ENCODE measurements around the gene MTMR3. TPM values are rescaled to one million over a fixed set of nuclear protein-coding genes. Genes with fewer than 3 reads are reported as not detected.

The MTMR3 gene
- total RNA-seq, 3 donors from 2014 or later: 57.0 to 90.0 (median 67.2) TPM

DNA sequence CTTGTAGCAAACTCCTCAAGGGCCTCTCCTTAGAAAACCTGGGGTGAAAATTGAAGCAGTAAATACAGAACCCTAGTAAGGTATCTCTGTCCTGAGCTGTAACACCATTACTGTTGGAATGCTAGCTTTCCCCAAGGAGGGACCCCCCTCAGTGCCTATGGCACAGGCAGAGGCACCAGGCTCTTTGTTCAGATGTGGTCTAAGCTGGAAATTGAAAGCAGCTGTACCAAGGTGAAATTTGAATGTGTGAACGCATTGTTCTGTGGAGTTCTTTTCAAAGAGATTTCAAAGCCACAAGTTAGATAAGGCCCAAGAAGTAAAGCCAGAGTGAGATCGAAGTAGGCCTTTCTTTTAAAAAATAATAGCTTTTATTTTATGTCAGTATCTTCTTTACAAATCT, 125.4 kb downstream of the MTMR3 start:
- Histone ChIP-seq H3K4me3 (no peak overlapping the region), H3K9me3 (no peaks in the 10 kb centered on the region), H3K36me3 (no peaks in the 10 kb centered on the region), H3K27me3 (no peaks in the 10 kb centered on the region), H3K27ac (peak overlapping the region in 1 of 2 donors; percentile 9), H3K4me1 (no peaks in the 10 kb centered on the region)
- TF ChIP-seq POLR2AphosphoS5 (IDR thresholded peaks at IDR 0.05) (no peak), POLR2A (IDR thresholded peaks at IDR 0.05) (no peak)
- intact Hi-C loops (cut with DNase I; ENCODE audit: low total_unique reads): no loop called here
- DNase-seq (ENCODE audit: low spot score in 2 of 2): no peak

DNA sequence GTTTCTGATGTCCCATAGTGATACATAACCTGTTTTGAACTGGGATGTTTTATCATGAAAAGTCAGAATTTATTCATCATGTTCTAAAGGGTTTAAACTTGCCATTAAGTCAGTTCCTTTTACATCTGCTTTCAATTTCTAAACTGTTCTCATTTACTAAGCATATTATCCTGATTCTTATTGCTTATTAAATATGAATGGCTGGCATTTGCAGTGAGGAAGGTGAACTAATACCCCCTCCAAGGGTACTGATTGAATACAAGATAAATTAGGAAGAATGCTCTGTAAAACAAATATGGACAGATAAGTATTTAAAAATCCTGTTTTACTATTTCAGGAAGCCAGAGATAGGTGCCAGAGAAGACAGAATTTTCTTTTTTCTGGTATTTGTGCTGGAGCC, 126.5 kb downstream of the MTMR3 start:
- peak overlapping the region in 1 of 2 donors; percentile 35 for H3K27ac ChIP-seq
- no peaks in the 10 kb centered on the region for H3K4me1 ChIP-seq
- intact Hi-C loops (cut with DNase I; ENCODE audit: low total_unique reads): no loop called here
- H3K4me3 ChIP-seq: no peak overlapping the region
- no peak for DNase-seq (ENCODE audit: low spot score in 2 of 2)
- no peaks in the 10 kb centered on the region for H3K27me3 ChIP-seq
- TF ChIP-seq POLR2A (IDR thresholded peaks at IDR 0.05) (no peak), POLR2AphosphoS5 (IDR thresholded peaks at IDR 0.05) (no peak)
- TF ChIP-seq, protein P1, sequence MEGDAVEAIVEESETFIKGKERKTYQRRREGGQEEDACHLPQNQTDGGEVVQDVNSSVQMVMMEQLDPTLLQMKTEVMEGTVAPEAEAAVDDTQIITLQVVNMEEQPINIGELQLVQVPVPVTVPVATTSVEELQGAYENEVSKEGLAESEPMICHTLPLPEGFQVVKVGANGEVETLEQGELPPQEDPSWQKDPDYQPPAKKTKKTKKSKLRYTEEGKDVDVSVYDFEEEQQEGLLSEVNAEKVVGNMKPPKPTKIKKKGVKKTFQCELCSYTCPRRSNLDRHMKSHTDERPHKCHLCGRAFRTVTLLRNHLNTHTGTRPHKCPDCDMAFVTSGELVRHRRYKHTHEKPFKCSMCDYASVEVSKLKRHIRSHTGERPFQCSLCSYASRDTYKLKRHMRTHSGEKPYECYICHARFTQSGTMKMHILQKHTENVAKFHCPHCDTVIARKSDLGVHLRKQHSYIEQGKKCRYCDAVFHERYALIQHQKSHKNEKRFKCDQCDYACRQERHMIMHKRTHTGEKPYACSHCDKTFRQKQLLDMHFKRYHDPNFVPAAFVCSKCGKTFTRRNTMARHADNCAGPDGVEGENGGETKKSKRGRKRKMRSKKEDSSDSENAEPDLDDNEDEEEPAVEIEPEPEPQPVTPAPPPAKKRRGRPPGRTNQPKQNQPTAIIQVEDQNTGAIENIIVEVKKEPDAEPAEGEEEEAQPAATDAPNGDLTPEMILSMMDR (IDR thresholded peaks at IDR 0.05): no peak
- H3K9me3 ChIP-seq: no peaks in the 10 kb centered on the region
- H3K36me3 ChIP-seq: no peaks in the 10 kb centered on the region

DNA sequence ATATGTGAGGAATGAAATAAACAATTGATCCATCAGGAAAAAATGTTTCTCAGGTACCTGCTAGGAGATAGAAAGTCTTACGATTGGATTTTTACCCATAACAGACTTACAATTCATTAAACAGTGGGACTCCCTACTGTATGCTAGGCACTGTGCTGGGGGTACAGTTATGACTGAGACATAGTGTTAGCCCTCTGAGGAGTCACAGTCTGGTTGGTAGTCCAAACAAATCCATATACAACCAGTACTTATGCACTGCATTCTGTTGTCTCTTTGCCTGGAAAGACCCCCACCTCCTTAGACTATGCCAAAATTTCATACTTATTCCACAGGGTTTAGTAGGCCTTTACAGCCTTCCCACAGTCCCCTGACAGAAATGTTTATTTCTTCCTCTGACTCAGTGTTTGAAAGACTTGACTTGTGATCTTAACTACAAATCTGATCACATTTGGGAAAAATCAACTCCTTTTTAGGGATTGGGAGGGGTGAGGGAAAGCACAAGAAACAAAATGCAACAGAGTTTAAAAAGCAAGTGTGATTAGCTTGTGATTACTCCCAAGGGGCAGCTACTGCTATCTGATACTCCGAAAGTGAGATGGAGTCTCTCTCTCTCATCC, 127.9 kb downstream of the MTMR3 start:
- Histone ChIP-seq H3K27ac (peak overlapping the region; percentile 39 to 51), H3K36me3 (no peaks in the 10 kb centered on the region), H3K4me3 (no peak overlapping the region), H3K4me1 (no peaks in the 10 kb centered on the region), H3K27me3 (no peaks in the 10 kb centered on the region), H3K9me3 (no peaks in the 10 kb centered on the region)
- DNase-seq (ENCODE audit: low spot score in 2 of 2): no peak
- no peak for TF ChIP-seq POLR2A (IDR thresholded peaks at IDR 0.05)
- TF ChIP-seq POLR2AphosphoS5 (IDR thresholded peaks at IDR 0.05): no peak
- TF ChIP-seq, protein P1 (IDR thresholded peaks at IDR 0.05): no peak
- intact Hi-C loops (cut with DNase I; ENCODE audit: low total_unique reads): no loop called here

DNA sequence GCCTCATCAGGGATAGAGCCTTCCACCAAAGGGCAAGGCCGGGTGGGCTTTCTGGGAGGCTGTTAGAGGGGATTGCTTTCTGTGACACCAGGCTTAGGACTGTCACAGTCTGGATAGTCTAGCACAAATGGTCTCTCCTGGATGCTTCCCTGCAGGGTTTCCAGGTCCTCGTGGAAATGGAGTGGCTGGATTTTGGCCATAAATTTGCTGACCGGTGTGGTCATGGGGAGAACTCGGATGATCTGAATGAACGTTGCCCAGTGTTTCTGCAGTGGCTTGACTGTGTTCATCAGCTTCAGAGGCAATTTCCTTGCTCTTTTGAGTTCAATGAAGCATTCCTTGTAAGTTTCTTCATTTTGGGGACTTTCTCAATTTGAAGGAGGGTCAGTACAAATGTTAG, 130.2 kb downstream of the MTMR3 start:
- peaks cover 5% of the 10 kb centered on the region for H3K36me3 ChIP-seq
- DNase-seq (ENCODE audit: low spot score in 2 of 2): no peak
- H3K27me3 ChIP-seq: no peaks in the 10 kb centered on the region
- no peak overlapping the region for H3K4me3 ChIP-seq
- no peak overlapping the region for H3K27ac ChIP-seq
- TF ChIP-seq, protein P1 (IDR thresholded peaks at IDR 0.05): no peak
- TF ChIP-seq POLR2AphosphoS5 (IDR thresholded peaks at IDR 0.05): no peak
- no peaks in the 10 kb centered on the region for H3K9me3 ChIP-seq
- intact Hi-C loops (cut with DNase I; ENCODE audit: low total_unique reads): no loop called here
- H3K4me1 ChIP-seq: no peaks in the 10 kb centered on the region

DNA sequence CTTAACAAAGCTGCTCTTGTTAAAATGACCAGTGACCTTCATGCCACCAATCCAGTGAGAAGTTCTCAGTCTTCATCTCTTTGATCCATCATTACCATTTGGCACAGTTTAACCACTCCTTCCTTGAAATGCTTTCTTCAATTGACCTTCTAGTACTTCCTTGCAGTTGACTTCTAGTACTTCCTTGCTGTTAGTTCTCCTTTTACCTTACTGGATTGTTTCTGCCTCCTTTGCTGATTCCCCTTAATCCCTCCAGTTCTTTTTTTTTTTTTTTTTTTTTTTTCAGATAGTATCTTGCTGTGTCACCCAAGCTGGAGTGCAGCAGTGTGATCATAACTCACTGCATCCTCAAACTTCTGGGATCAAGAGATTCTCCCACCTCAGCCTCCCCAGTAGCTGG, 131.3 kb downstream of the MTMR3 start:
- peaks cover 5% of the 10 kb centered on the region for H3K36me3 ChIP-seq
- TF ChIP-seq POLR2AphosphoS5 (IDR thresholded peaks at IDR 0.05) (no peak), POLR2A (IDR thresholded peaks at IDR 0.05) (no peak)
- TF ChIP-seq, protein P1 (IDR thresholded peaks at IDR 0.05): no peak
- no peaks in the 10 kb centered on the region for H3K27me3 ChIP-seq
- intact Hi-C loops (cut with DNase I; ENCODE audit: low total_unique reads): no loop called here
- no peak overlapping the region for H3K27ac ChIP-seq
- no peak for DNase-seq (ENCODE audit: low spot score in 2 of 2)
- H3K4me3 ChIP-seq: no peak overlapping the region
- H3K9me3 ChIP-seq: no peaks in the 10 kb centered on the region
- no peaks in the 10 kb centered on the region for H3K4me1 ChIP-seq

All from breast epithelium (tissue), 4 donors.